M059J (cell line): ENCODE data around the gene CLCNKB. TPM values are rescaled to one million over a fixed set of nuclear protein-coding genes. Genes with fewer than 3 reads are reported as not detected.
"Not testable (repeated sequence)": the region's sequence is repeated elsewhere in the genome, so short reads cannot be mapped to it uniquely, and the experiment has no call there.

ENCODE experiments used
- DNase-seq: peaks from one replicate; pipeline ENCODE4 v3.0.0-alpha.2; 2012; ENCODE audit warnings: low read depth
- total RNA-seq: library from RNA; depleted of rRNA; stranded (reverse); fragments of >200 nt; shearing (Covaris generic); gene quantifications from 2 replicates; pipeline ENCODE4 v1.2.3, GENCODE V29; 2014

The CLCNKB gene
- total RNA-seq, 1 experiment from 2014 or later: 0.32 TPM

DNA sequence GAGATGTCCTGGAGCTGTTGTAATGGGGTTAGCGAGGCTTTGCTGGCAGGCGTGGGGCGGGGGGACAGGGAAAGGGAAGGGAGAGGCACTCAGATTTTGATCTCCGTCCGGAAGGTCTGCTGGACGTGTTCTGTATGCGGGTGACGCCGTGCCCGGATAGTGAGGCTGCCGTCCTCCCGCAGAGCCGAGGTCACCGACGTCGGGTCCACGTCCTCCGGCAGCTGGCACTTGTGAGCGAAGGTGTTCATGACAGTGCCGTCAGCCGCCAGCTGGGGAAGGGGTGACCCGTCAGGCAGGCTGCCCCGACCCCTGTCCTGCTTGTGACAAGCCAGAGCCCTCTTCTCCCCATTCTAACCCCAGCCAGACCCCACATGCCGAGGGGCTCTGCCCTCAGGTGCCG is 28.1 kb upstream of the CLCNKB start:
- no peak for DNase-seq

DNA sequence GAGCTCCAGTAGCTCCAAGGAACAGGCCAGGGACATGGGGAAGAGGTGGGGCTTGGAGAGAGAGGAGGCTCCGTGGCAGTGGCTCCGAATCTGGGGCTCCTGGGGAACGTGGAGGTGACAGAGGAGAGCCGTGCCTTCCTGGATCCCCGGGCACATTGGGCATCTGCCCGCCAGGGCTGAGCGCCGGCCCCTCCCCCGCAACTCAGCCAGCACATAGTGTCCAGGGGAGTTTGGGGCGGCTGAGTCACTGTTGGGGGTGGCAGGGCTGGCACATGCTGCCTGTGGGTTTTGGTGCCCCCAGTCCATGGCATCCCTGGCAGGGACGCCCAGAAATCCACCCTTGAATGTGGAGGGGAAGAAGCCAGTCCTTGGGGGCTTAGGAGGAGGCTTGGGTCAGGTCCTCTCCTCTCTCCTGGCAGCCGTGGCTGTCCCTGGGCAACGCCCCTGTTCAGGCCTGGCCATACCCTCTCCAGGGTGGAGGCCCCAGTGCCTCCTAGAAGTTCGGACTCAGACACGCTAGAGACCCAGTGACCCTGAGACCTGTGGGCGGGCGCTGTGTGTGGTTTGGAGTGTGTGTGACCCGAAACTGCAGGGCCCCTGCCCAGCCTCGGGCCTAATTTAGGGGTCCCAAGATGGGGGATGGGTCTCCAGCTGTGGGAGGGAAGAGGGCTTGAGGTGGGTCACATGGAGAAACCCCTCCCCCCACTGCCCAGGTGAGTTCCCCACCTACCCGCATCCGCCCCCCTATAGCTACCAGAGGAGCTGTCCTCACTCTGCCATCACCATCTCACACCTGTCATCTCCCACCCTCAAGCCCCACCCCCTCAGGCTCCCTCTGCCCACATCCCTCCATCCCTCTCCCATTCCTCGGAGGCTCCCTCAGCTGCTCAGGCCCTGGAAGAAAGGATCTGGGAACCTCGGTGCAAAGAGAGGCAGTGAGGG is 27.4 kb upstream of the CLCNKB start:
- peak; percentile 74 for DNase-seq

DNA sequence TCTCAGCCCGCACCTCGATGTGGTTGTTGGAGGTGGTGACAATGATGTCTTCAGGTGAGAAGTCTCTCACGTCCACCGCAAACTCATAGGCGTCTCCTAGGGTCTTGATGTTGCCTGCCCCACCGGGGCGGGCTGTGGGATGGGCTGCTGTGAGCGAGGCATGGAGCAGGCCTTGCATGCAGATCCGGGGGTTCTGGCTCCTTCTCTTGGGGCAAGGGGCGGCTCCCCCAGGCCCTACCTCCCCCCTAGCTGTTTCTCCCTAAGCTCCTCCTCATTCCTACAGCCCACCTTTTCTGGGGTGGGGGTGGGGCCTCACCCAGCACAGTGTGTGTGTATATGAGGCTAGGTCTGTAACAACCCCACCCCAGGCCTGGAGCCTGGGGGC is 26.5 kb upstream of the CLCNKB start:
- no peak for DNase-seq

DNA sequence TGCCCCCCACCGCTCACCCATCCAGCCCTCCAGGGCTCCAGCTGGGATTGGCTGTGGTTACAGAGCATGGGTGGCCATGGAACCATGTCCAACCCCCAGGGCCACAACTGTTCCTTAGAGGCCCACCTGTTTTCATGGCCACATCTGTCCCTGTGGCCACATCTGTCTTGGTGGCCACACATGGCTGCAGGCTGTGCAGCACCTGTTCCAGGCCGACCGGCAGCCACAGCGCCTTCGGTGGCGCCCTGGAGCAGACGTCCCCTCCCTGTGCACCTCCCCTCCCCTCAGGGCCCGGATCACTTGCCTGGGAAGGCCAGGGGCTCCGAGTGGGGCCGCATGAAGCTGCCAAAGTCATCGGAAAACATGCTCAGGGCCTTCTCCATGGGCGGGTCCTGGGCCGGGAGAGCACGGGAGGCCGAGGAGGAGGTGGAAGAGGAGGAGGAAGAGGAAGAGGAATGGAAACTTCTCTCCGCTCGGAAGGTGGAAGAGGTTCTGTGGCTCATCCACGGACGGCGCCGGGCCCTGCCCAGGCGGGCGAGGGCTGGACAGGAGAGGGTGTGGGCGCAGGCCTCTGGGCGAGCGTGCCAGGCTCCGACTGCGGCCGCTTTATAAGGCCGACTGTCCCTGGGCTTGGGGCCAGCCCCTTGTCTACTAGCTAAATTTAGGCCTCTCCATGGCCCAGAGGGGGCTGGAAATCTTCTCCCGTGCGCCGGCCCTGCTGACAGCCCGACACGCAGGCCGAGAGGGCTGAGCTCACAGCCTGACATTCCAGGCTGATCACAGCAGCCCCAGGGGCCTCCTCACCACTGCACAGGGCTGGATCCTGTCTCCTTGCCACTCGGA is 25.9 kb upstream of the CLCNKB start, which contains the start of gene HSPB7:
Gene HSPB7, minus strand, starts transcription at position 583 of the 843 bp plus-strand sequence. Its CDS starts 80 bp downstream, at position 503.
- peak; percentile 76 for DNase-seq

DNA sequence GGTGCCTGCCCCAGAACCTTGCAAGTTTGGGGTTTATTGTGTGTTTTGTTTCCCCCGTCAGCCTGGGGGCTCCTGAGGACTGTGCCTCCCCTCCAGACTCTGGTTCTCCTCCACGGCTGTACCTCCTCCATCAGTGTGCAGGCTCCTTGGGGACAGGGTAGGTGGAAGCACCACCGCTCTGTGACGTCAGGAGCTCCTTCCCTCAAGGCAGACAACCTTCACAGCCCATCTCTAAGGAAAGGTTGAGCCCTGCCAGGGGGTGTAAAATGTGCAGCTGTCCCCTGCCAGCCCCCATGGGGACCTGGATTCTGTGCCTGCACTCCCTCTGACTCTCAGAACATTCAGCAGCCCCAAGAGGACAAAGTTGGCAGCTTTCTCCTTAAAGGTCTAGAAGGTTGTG is 25.3 kb upstream of the CLCNKB start:
- DNase-seq: no peak

DNA sequence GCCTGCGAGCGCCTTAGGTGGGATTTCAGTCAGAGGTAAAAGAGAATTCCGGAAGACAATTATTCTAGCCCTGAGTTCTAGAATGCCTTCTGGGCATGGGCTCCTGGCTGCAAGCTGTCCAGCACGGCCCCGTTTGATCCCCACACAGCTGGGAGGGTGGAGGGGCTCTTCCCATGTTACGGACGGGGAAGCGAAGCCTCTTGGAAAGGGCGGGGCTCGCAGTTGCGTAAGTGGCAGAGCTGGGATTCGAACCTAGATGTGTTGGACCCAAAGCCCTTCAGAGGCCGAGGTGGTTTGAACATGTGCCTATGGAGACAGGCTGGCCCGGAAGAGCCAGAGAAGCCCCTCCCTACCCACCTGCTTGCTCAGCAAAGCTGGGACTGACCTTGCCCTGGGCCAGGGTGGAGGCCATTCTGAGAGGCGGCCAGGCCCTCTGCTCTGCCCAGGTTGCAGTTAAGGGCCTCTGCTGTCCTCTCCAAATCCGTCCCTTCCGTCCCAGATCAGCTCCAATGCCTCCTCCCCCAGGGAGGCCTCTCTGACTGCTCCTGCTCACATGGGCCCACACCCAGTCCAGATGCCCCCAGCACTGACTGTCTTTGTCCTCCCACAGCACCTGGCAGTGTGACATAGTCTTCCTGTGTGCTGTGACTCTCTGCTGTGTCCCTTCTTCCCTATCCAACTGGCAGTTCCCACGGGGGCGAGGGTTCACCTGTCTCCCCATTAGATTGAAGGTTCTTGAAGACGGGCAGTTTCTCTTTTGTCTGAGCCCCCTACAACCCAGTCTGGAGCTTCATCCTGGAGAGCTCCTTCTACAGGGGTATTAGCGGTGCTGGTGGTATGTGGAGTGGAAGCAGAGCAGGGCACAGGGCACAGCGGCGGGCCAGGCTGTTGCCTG is 24.6 kb upstream of the CLCNKB start:
- no peak for DNase-seq

DNA sequence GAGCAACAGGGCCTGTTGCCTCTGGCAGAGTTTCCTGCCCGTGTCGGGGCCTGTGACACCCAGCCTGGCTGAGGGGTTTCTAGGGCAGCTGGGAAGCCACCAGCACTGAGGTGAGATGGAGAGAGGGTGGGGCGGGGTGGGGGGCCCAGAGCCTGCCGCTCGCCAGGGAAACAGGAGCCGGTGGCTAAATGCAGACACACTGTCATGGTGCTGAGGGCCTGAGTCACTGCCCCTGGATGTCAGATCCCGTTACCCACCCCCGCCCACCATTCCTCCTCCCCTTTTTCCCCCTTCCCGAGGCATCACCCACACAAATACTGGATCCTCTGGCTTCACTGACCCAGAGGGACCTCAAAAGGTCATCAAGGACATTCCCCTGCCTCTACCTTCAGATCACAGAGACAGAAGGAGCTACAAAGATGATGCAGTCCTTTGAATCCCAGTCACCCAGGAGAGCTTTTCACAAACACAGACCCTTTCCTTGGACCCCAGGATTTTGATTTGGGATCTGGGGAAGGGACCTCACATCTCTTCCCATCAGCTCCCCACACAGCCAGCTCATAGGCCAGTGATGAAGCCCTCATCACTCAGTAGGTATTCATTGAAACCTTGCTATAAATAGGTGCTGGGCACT is 23.8 kb upstream of the CLCNKB start:
- peak; percentile 62 for DNase-seq

DNA sequence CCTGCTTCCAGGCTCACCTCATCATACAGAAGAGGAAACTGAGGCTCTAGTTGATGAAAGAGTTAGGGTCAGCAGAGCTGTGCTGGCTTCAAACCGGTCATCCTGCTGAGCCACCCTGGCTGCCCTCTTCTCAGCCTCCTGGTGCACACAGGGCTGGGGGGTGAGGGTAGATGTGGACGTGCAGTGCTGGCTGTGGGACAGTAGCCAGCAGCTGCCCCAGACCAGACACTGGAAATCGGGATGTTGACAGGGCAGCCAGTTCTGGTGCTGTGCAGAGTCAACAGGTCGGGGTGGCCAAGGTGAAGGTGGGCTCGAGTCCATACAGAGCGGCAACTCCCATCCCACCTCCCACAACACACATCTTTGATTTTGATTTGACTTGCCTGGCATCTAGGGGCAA is 23.3 kb upstream of the CLCNKB start:
- DNase-seq: peak; percentile 22

DNA sequence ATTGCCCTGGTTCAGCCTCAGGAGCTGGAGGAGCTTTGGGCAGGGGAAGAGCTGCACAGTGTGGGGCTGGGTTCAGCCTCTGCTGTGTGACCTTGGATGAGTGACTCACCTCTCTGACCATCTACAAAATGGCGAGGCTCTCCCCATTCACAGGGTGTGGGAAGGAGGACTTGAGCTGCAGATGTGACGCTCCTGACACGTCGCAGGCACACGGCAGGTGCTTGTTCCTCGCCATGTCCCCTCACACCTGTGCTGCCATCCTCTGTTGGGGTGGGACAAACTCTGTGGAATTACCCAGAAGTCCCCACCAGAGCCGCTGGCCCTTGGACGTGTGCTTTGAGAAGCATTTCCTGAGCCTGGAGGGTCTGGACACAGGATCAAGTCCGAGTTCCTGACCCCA is 22.7 kb upstream of the CLCNKB start:
- not testable (repeated sequence) for DNase-seq

DNA sequence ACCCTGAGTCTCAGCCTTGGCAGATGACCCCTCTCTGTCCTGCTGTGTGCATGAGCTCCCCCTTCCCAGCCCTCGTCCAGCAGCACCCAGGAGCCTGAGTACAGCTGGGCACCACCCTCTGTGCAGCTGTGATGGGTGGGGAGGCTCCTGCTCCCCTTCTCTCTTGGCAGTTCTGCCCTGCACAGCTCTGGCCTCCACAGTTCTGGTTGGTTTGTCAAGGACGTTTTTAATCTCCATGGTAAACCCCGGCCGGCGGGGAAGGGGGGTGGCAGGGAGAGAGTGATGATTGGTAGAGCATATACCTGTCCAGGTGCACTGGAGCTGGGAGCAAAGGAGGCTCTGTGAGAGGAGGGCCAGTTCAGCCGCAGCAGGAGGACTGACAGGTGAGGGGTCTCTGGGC is 21.9 kb upstream of the CLCNKB start, which contains the start of gene CLCNKA:
Gene CLCNKA, plus strand, starts transcription at position 356 of the 400 bp plus-strand sequence. CDS start 584 bp downstream, outside the sequence.
- DNase-seq: no peak

DNA sequence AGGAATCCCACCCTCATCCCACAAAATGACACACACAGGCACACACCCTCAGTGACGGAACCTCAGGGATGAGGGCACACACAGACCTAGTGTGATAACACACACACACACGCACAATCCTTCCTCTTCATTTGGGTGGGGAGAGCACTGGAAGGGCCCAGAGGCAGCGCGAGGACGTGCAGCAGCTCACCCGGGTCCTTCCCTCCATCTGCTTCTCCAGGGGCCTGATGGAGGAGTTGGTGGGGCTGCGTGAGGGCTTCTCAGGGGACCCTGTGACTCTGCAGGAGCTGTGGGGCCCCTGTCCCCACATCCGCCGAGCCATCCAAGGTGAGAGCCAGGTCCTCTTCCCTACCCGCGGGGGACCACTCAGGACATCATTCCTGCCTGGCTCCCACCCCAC is 21.2 kb upstream of the CLCNKB start:
- no peak for DNase-seq

DNA sequence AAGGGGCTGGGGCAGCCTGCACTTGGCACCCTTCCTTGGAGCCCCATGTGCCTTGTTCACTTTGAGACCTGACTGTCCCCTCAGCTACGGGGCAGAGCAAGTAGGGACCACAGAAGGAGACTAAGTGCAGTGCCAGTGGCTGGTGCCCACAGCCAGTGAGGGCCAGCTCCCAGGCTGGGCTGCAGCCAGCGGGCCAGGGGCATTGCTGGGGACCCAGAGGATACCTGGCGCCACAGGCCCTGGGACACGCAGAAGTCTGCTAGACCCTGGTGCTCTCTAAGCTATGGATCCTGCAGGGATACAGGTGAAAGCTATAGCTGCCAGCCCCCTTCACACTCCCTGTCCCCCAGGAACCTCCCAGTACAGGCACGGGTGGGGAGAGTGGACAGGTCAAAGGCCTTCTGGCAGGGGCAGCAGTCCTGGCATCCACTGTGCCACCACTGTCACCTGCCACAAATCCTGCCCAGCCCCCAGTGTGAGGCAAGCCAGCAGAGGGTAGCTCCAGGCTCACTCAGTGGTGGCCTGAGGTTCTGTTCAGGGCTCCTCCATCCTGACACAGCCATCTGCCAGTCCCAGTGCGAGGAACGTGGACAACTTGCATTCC is 20.4 kb upstream of the CLCNKB start:
- no peak for DNase-seq

DNA sequence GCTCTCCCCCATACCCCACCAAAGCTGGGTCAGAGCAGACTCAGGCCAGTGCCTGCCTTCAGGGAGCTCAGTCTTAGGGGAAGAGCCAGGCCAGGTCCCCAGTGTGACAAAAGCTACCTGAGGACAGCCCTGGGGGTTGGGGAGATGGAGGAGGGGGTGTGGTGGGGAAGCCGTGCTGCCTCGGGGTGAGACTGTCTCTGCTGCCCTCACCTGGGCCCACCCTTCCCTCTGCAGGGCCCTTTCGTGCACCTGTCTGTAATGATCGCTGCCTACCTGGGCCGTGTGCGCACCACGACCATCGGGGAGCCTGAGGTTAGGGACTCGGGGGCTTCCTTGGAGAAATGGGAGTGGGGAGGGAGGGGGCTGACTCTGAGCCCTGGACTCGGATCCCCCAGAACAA is 17.3 kb upstream of the CLCNKB start:
- DNase-seq: not testable (repeated sequence)

DNA sequence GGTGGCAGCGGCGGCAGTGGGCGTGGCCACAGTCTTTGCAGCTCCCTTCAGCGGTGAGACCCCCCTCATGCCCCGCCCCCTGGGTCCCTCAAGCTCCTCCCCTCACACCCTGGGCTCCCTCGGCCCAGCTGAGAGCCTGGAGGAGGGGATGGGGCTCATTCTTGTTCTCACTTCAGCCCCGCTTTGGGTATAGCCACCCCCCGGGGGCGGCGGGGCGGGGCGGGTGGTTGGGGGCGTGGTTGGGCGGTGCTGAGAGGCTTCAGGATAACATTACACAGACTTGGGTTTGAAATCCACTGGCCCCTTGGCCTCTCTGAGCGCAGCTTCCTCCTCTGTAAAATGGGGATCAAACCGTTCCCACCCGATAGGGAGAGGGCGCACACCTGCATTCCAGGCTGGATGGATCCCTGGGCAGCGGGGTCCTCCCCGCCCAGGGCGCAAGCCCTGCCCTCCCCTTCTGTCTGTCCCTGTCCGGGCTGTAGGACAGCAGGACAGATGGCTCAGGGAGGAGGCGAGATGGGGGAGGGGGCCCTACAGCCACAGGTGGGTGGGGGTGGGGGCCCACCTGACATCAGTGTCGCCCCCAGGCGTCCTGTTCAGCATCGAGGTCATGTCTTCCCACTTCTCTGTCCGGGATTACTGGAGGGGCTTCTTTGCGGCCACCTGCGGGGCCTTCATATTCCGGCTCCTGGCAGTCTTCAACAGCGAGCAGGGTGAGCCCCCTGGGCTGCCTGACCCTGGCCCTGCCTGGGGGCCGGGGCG is 16.7 kb upstream of the CLCNKB start:
- DNase-seq: no peak

DNA sequence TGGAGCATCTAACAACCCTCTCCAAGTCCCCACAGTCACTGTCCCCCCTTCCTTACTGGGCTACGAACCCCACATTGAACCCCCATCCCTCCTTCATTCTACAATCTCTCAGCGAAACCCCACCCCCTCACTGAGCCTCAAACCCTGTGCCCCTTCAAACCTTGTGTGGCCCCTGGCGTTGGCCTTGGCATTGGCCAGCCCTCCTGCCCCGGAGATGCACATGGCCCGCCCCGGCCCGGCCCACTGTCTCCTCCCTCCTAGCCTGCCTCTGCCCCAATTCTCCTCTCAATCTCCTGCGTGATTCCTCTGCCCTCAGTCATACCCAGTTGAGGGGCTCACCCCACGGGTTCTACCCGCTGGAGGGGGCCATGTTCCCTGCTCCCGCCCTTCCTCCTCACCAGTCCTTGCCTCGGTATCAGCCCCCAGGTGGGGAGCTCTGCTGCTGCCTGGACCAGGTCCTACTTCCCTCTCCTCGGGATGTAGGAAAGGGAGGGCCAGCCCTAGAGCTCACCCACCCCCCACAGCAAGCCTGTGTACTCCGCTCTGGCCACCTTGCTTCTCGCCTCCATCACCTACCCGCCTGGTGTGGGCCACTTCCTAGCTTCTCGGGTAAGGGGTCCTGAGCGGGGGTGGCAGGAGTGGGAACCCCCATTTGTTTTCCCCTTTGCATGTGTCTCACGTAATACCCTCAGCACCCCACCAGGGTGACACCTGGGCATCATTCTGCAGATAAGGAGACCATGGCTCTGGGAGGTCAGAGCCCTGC is 15.2 kb upstream of the CLCNKB start:
- DNase-seq: no peak

DNA sequence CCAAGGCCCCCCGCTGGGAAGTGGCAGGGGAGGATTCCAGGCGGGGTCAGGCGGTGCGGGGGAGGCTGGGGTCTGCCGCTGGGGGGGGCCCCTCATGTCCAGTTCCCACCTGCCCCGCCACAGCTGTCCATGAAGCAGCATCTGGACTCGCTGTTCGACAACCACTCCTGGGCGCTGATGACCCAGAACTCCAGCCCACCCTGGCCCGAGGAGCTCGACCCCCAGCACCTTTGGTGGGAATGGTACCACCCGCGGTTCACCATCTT is 14.6 kb upstream of the CLCNKB start:
- DNase-seq: not testable (repeated sequence)

DNA sequence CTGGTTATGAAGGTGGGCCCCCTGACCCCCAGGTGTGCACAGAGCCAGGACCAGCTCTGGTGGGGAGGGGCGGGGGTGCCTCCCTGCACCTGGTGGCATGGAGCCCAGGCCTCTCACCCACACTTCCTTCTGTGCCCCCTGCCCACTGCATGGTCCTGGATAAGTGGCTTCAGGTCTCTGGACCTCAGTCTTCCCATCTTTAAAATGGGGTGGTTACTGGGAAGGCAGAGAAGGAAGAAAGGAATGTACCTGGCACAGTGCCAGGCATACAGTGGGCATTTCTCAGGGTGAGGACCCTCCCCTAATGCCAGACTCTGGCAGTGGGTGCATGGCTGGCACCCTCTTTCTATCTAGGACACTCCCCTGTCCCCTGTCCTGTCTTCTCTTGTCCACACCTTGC is 14.3 kb upstream of the CLCNKB start:
- DNase-seq: no peak

DNA sequence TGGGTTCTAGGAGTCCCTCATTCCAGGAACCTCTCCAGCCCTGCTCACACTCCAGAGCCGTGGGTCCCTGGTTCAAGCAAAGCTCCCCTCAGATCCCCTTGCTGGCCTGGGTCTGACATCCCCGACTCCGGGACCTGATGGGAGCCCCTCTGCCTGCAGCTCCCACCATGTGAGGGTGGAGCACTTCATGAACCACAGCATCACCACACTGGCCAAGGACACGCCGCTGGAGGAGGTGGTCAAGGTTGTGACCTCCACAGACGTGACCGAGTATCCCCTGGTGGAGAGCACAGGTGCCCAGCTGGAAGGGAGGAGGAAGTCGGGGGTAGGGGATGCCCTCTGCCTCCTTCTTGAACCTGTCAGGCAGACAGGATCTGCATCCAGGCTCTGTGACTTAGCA is 12.0 kb upstream of the CLCNKB start:
- DNase-seq: no peak

DNA sequence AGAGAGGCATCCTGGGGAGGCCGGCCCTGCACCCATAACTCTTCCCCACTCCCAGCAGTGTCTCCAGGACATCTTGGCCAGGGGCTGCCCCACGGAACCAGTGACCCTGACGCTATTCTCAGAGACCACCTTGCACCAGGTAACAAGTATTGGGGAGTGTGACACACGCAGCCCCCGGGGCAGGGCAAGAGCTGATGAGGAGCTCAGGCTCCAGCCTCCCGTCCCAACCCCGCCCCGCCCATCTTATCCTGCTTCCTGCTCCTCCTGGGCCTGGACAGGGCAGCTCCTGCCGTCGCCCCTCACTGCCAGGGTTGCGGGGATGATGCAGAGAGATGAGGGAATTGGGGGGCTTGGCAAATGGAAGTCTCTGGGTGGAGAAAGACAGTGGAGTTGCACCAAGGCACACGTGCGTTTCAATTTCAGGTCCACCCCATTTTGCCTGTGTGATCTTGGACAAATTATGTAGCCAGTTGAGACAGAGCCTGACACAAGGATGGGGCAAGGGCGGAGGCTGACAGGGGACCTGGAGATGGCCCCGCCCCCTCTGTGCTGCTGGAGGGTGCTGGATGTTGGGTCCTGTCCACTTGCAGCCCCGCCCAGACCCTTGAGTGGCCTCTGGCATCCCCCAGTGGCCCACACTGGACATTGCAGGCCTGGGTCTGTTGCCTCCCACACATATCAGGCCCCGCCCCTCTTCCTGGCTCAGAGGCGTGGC is 11.0 kb upstream of the CLCNKB start:
- DNase-seq: peak; percentile 85
